Activated CD4-positive, alpha-beta T cell treated with anti-CD3 and anti-CD28 coated beads for 36 hours (primary cell): ENCODE measurements around the gene SELENOO. TPM values are rescaled to one million over a fixed set of nuclear protein-coding genes. Genes with fewer than 3 reads are reported as not detected.
"Not testable (repeated sequence)": the region's sequence is repeated elsewhere in the genome, so short reads cannot be mapped to it uniquely, and the experiment has no call there.

ENCODE experiments used
- ATAC-seq: fragments of 200-7000 bp; cut with Tn5 transposase; one replicate; pipeline ENCODE4 v1.10.0; 2021; ENCODE audit warnings: mild to moderate bottlenecking, moderate library complexity
- CTCF ChIA-PET: fragments of 350-600 bp; sonication (Branson Sonifier 250); formaldehyde crosslinking; loops from one replicate; lab custom pipeline; 2021; ENCODE audit warnings: antibody characterized with exemption; lab: Charles Lee
- POLR2A ChIA-PET: fragments of 350-600 bp; sonication (Branson Sonifier 250); formaldehyde crosslinking; loops from one replicate; lab custom pipeline; 2021; ENCODE audit warnings: antibody characterized with exemption, inconsistent platforms; lab: Charles Lee
- DNase-seq: peaks from one replicate; pipeline ENCODE4 v3.0.0-alpha.2; 2020
- H3K27ac Mint-ChIP-seq: one replicate; pipeline ENCODE4 v1.8.0; 2021; ENCODE audit warnings: mixed read lengths
- H3K27me3 Mint-ChIP-seq: one replicate; pipeline ENCODE4 v1.8.0; 2021; ENCODE audit warnings: mixed read lengths
- H3K36me3 Mint-ChIP-seq: one replicate; pipeline ENCODE4 v1.8.0; 2021; ENCODE audit warnings: low read depth, mixed read lengths
- H3K4me1 Mint-ChIP-seq: one replicate; pipeline ENCODE4 v1.8.0; 2021; ENCODE audit warnings: mixed read lengths
- H3K4me3 Mint-ChIP-seq: one replicate; pipeline ENCODE4 v1.8.0; 2021; ENCODE audit warnings: mild to moderate bottlenecking, moderate library complexity, mixed read lengths
- H3K9me3 Mint-ChIP-seq: one replicate; pipeline ENCODE4 v1.8.0; 2021; ENCODE audit warnings: low read depth, mixed read lengths
- intact Hi-C, 2 experiments: fragments of 100-400 bp; cut with DNase I in 1 of 2; cut with micrococcal nuclease in 1 of 2; formaldehyde crosslinking; loops; one replicate each; pipeline versions ENCODE4 v1.14.2 to v1.15.1; 2022 to 2024; cut with DNase I, micrococcal nuclease
- total RNA-seq, 2 experiments: library from RNA; stranded (reverse); gene quantifications; one replicate each; pipeline ENCODE4 v1.2.3, GENCODE V29; 2021

SELENOO gene
- total RNA-seq, 2 experiments from 2014 or later = 14.4 to 18.3 TPM

DNA sequence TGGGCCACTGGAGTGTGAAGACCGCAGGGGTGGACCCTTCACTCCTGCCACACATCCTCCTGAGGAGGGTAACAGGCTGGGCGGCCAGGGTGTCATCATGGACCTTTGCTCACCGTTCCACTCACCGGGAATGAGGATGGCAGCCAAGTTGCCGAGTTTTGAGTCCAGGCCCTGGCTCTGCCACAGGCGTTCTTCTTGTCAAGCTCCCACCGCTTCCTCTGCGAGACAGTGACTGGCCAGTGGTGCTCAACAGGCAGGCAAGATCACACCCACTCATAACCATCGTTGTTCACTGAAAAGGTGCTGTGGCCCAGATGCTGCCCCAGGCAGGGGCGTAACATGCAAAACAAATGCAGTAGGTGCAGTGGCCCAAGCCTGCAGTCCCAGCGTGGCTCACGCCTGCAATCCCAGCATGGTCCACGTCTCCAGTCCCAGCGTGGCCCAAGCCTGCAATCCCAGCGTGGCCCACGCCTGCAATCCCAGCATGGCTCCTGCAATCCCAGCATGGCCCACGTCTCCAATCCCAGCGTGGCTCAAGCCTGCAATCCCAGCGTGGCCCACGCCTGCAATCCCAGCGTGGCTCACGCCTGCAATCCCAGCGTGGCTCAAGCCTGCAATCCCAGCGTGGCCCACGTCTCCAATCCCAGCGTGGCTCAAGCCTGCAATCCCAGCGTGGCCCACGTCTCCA lies 35.2 kb upstream of the SELENOO start:
- Mint-ChIP-seq H3K4me3 (no peak overlapping the region), H3K9me3 (no peaks in the 10 kb centered on the region), H3K27me3 (peaks cover 23% of the 10 kb centered on the region), H3K27ac (no peak overlapping the region), H3K36me3 (no peaks in the 10 kb centered on the region), H3K4me1 (peaks cover 2% of the 10 kb centered on the region)
- ChIA-PET CTCF (interaction anchor here (0.8 kb wide), 1 partner anchor 78 kb away, joined by 4 read pairs; no protein-coding TSS in a partner anchor), POLR2A (no interaction called here)
- intact Hi-C loops = no loop called here
- ATAC-seq (no peak), DNase-seq (no peak)

DNA sequence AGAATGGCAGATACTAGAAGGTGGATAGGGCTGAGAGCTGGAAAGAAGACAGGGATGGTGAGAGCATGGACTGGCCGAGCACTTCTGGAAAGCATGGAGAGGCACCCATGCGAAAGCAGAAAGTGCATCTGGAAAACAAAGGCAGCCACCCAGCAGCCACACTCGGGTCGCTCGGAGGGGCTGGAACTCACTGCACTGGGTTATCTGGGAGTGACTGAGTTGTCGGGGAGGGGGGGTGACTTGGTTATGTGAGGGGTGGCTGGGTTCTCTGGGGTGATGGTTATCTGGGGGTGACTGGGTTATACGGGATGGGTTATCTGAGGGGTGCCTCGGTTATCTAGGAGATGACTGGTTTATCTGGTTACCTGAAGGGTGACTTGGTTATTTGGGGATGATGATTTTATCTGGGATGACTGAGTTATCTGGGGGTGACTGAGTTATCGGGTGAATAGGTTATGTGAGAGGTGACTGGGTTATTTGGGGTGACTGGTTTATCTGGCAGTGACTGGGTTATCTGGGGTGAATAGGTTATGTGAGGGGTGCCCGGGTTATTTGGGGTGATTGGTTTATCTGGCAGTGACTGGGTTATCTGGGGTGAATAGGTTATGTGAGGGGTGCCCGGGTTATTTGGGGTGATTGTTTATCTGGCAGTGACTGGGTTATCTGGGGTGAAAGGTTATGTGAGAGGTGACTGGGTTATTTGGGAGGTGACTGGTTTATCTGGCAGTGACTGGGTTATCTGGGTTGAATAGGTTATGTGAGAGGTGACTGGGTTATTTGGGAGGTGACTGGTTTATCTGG lies 32.9 kb upstream of the SELENOO start:
- ChIA-PET POLR2A (no interaction called here), CTCF (interaction anchor here (0.8 to 1.2 kb wide), 2 partner anchors 9 to 14 kb away, joined by 3 read pairs; no protein-coding TSS in a partner anchor)
- Mint-ChIP-seq H3K4me3 (no peak overlapping the region), H3K4me1 (peaks cover 2% of the 10 kb centered on the region), H3K36me3 (no peaks in the 10 kb centered on the region), H3K27ac (no peak overlapping the region), H3K27me3 (peaks cover 34% of the 10 kb centered on the region), H3K9me3 (no peaks in the 10 kb centered on the region)
- intact Hi-C loops = no loop called here
- ATAC-seq (no peak), DNase-seq (no peak)

DNA sequence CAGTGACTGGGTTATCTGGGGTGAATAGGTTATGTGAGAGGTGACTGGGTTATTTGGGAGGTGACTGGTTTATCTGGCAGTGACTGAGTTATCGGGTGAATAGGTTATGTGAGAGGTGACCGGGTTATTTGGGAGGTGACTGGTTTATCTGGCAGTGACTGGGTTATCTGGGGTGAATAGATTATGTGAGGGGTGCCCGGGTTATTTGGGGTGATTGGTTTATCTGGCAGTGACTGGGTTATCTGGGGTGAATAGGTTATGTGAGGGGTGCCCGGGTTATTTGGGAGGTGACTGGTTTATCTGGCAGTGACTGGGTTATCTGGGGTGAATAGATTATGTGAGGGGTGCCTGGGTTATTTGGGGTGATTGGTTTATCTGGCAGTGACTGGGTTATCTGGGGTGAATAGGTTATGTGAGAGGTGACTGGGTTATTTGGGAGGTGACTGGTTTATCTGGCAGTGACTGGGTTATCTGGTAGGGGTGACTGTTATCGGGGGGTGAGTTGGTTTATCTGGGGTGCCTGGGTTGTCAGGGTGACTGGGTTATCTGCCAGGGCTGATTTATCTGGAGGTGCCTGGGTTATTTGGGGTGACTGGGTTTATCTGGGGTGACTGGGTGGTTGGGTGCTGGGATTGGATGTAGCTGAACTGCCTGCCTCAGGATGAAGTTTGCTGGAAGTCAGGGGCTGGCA lies 32.2 kb upstream of the SELENOO start:
- Mint-ChIP-seq H3K27me3 (peaks cover 34% of the 10 kb centered on the region), H3K4me3 (peak overlapping the region; percentile 36), H3K27ac (peak overlapping the region; percentile 33)
- H3K9me3 Mint-ChIP-seq, DNase-seq, intact Hi-C loops, H3K4me1 Mint-ChIP-seq, H3K36me3 Mint-ChIP-seq, CTCF ChIA-PET, POLR2A ChIA-PET, ATAC-seq: not testable (repeated sequence)

DNA sequence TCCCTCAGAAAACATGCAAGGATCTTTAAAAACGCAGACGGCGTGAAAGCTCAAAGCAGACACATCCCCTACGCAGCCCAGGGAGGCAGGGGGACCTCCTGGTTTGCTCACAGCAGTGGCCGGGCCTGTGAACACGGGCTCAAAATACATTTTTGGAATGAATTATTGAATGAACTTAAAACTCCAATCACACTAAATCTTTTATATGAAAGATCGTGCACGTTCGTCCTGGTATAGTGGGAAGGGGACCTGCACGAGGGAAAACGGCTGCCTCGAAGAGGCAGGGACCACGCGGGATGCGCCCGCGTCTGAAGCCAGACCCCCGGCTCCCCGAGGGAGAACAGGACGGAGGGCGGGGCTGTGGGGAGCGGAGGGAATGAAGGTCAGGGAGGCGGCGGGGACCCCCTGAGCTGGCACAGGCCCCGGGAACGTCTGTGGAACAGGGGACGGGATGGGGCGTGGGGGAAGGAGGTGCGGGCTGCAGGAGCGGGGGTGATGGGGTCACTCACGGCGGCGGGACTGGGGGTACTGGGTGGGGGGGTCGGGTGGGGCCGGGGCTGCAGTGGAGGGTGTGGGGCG lies 31.5 kb upstream of the SELENOO start:
- Mint-ChIP-seq H3K4me3 (peak overlapping the region; percentile 36), H3K4me1 (peaks cover 2% of the 10 kb centered on the region), H3K27me3 (peaks cover 32% of the 10 kb centered on the region), H3K27ac (no peak overlapping the region), H3K36me3 (no peaks in the 10 kb centered on the region), H3K9me3 (no peaks in the 10 kb centered on the region)
- ATAC-seq (no peak), DNase-seq (no peak)
- CTCF ChIA-PET = no interaction called here
- intact Hi-C loops = no loop called here
- POLR2A ChIA-PET = no interaction called here

DNA sequence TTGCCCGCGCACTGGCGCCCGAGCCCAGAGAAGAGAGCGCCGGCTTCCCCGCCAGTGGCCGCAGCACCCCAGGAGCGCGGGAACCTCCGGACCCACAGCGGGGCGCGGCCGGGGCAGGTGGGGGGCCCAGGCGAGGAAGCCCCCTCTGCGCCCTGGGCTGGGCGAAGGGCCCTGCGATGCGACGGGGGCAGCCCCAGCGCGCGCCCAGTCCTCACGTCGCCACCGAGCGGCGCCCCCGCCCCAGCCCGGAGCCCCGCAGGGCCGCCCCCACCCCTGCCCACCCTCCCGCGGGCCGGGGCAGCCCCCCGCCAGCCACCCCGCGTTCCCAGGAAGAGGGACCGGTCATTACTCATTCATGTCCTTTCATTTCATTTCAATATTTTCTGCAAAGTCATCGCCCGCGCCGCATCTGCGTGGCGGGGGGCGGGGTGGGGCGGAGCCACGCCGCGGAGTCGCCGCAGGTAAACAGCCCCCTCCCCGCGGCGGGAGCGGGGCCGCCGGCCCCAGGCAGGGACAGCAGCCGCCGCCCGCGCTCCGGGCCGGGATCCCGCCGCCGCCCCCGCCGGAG lies 31.0 kb upstream of the SELENOO start:
- intact Hi-C loops = loop anchor here in 1 of 2 experiments (1.0 kb wide), 2 partner anchors 15 to 20 kb away; partner anchors contain the start of gene TRABD
- ATAC-seq (peak; percentile 83), DNase-seq (peak; percentile 83)
- no peaks in the 10 kb centered on the region for H3K9me3 Mint-ChIP-seq
- peaks cover 2% of the 10 kb centered on the region for H3K4me1 Mint-ChIP-seq
- no peak overlapping the region for H3K27ac Mint-ChIP-seq
- POLR2A ChIA-PET = no interaction called here
- H3K27me3 Mint-ChIP-seq = peaks cover 30% of the 10 kb centered on the region
- H3K4me3 Mint-ChIP-seq = peak overlapping the region; percentile 49
- H3K36me3 Mint-ChIP-seq = no peaks in the 10 kb centered on the region
- CTCF ChIA-PET = no interaction called here

DNA sequence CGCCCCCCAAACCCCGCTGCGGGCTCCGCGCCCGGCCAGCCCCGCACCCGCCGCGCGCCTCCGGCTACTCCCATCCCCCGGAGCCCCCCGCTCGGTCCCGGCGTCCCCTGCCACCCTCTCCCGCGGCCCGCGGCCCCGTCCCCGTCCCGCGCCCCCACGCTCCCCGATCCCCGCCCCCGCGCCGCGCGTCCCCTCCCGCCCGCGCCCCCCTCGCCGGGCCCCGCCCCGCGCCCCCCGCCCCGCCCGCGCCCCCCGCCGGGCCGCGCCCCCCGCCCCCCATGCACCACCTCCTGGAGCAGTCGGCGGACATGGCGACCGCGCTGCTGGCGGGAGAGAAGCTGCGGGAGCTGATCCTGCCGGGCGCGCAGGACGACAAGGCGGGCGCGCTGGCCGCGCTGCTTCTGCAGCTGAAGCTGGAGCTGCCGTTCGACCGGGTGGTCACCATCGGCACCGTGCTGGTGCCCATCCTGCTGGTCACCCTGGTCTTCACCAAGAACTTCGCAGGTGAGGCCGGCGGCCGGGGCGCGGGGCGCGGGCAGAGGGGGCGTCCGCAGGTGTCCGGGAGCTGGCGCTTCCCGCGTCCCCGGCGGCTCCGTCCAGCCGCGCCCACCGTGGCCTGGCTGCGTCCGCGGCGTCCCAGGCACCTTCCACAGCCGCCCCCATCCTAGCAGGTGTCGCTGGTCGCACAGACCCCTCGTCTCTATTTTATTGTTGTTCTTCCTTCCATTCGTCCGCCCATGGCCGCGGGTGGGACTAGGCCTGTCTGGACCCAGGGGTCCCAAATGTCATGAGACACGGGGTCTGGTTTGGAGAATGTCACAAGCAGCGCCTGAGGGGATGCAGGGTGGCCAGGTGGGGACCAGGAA lies 30.1 kb upstream of the SELENOO start, which contains the start of gene PANX2:
Gene PANX2 (plus strand): TSS at position 279 of the 866 bp plus-strand sequence. CDS start 0 bp downstream, at position 279.
- intact Hi-C loops = loop anchor here in 1 of 2 experiments (1.0 kb wide), 2 partner anchors 15 to 20 kb away; partner anchors contain the start of gene TRABD
- Mint-ChIP-seq H3K27me3 (peaks cover 30% of the 10 kb centered on the region), H3K27ac (no peak within 1 kb of the TSS), H3K4me3 (peak within 1 kb of the TSS; percentile 64), H3K4me1 (peaks cover 2% of the 10 kb centered on the region), H3K9me3 (no peaks in the 10 kb centered on the region), H3K36me3 (no peaks in the 10 kb centered on the region)
- no peak for DNase-seq
- no peak for ATAC-seq
- POLR2A ChIA-PET = interaction anchor here (0.6 to 0.9 kb wide), 2 partner anchors 17 to 230 kb away, joined by 3 to 7 read pairs; no protein-coding TSS in a partner anchor
- CTCF ChIA-PET = interaction anchor here (0.7 to 0.9 kb wide), 2 partner anchors 177 to 491 kb away, joined by 3 read pairs; no protein-coding TSS in a partner anchor

DNA sequence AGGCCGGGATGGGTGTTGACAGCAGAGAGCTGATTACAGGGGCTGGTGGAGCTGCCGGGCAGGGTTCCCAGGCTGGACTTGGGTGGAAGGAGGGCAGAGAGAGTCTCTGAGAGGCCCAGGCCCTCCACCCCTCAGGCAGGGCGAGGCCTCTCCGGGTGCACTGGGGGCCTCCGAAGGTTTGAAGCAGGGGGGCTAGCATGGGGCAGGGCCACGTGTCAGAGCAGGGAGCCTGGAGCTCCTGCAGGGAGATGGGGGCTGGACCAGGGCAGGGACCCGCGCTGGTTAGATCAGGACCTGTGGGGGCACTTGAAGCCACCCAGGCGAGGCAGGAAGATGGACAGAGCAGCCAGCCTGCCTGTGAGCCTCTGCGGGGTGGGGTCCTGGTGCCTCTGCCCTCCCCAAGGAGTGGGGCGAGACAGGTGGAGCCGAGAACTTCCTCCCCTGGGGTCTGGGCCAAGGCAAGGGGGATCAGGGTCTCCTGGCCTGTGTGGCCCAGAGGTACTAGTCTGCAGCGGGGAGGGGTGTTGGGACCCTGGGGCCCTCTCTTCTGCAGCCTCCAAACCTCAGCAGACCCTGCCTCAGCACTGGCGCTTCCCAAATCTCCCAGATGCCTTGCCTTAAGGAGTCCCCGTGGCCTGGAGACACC lies 29.4 kb upstream of the SELENOO start:
- Mint-ChIP-seq H3K9me3 (no peaks in the 10 kb centered on the region), H3K4me1 (peaks cover 2% of the 10 kb centered on the region), H3K27me3 (peaks cover 30% of the 10 kb centered on the region), H3K36me3 (no peaks in the 10 kb centered on the region), H3K27ac (no peak overlapping the region), H3K4me3 (peak overlapping the region; percentile 64)
- ChIA-PET CTCF (interaction anchor here (0.5 to 0.9 kb wide), 3 partner anchors 178 to 492 kb away, joined by 3 read pairs; no protein-coding TSS in a partner anchor), POLR2A (interaction anchor here (0.6 to 0.9 kb wide), 2 partner anchors 16 to 231 kb away, joined by 3 to 7 read pairs; no protein-coding TSS in a partner anchor)
- intact Hi-C loops = no loop called here
- no peak for ATAC-seq
- DNase-seq = no peak

DNA sequence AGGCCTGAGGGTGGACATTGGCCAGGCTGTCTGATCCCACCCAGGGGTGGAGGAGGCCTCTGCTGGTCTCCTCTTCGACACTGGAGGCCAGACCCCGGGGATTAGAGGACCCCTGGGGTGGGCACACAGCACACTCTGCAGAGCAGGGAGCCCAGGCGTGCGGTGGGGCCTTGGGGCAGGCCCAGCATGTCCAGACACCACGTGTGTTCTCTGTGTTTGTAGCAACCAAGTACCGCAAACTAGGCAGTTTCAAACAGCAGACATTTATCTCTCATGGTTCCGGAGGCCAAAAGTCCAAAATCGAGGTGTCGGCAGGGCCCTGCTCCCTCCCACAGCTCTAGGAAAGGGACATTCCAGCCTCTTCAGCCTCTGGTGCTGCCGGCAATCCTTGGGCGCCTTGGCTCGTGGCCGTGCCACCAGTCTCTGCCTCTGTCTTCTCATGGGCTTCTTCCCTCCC lies 28.8 kb upstream of the SELENOO start:
- no peak for DNase-seq
- no peak for ATAC-seq
- ChIA-PET CTCF (interaction anchor here (0.5 kb wide), 1 partner anchor 331 kb away, joined by 3 read pairs; no protein-coding TSS in a partner anchor), POLR2A (no interaction called here)
- Mint-ChIP-seq H3K27ac (no peak overlapping the region), H3K9me3 (no peaks in the 10 kb centered on the region), H3K27me3 (peaks cover 30% of the 10 kb centered on the region), H3K4me1 (peaks cover 2% of the 10 kb centered on the region), H3K36me3 (no peaks in the 10 kb centered on the region), H3K4me3 (no peak overlapping the region)
- intact Hi-C loops = no loop called here

DNA sequence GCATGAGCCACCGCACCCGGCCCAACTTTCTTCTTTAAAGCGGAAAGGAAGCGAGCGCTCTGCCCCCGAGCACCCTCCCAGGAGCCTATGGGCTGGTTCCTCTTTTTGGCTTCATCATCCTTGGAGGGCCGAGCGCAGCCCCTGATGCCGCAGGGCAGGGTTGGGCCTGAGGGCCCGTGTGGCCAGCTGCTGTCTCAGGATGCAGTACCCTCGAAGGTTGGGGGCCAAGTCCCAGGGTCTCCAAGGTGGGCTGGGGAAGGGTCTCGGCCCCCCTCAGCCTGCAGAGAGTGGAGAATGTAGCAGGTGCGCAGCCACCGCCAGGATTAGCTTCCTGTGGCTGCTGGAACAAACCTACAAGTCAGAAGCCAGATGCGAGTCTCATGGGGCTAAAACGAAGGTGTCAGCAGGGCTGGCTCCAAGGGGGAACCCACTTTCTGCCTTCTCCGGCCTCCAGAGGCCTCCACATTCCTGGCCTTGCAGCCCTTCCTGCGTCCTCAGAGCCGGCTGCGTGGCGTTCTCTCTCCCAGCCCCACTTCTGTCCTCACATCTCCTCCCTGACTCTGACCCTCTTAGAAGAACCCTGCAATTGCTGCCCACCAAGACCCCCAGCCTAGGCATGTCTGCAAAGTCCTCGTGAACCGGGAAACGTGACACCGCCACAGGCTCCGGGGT lies 27.4 kb upstream of the SELENOO start:
- H3K4me3 Mint-ChIP-seq = no peak overlapping the region
- ATAC-seq (no peak), DNase-seq (peak; percentile 11)
- H3K9me3 Mint-ChIP-seq = no peaks in the 10 kb centered on the region
- H3K36me3 Mint-ChIP-seq = no peaks in the 10 kb centered on the region
- intact Hi-C loops = no loop called here
- POLR2A ChIA-PET = interaction anchor here (0.7 kb wide), 1 partner anchor 17 kb away, joined by 8 read pairs; no protein-coding TSS in a partner anchor
- peaks cover 22% of the 10 kb centered on the region for H3K27me3 Mint-ChIP-seq
- H3K27ac Mint-ChIP-seq = no peak overlapping the region
- peaks cover 2% of the 10 kb centered on the region for H3K4me1 Mint-ChIP-seq
- CTCF ChIA-PET = no interaction called here
